ENCODE data around the gene KCNE2. TPM values are rescaled to one million over a fixed set of nuclear protein-coding genes. Genes with fewer than 3 reads are reported as not detected.
"Not testable (repeated sequence)": the region's sequence is repeated elsewhere in the genome, so short reads cannot be mapped to it uniquely, and the experiment has no call there.

Gene KCNE2
- polyA plus RNA-seq, 1 donor (not counting 4 experiments of a cell fraction or from before 2014, with no cell fraction given) = not detected

DNA sequence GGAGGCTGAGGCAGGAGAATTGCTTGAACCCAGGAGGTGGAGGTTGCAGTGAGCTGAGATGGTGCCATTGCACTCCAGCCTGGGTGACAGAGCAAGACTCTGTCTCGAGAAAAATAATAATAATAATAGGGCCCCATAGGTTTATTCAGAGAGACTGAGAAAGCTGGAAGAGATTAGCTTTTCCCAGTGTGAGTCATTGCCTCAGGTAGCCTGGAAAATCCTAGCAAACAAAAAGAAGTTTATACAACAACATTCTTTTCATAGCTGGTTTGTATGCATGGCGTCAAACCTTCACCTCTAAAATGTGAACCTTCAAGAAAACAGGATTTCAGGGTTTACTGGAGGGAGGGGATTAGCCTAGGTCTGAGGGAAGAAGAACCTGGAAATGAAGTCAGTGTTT lies 19.3 kb downstream of the KCNE2 start:
- H3K4me3 ChIP-seq (ENCODE audit: control insufficient read depth in 2 of 3, extremely low read depth in 1 of 3, insufficient read depth in 2 of 3, low read depth in 1 of 3, low read length in 3 of 3); H3K9ac ChIP-seq (ENCODE audit: control insufficient read depth, extremely low read depth, insufficient read depth, low read length); dilution Hi-C loops (cut with MboI; ENCODE audit: extremely low pct_ligation_motif_present, low sequenced_read_pairs); H3K4me2 ChIP-seq (ENCODE audit: control insufficient read depth, extremely low read depth, insufficient read depth, low read depth, low read length); H3K9me1 ChIP-seq (ENCODE audit: control insufficient read depth, extremely low read depth, insufficient read depth, low read length); H4K20me1 ChIP-seq (ENCODE audit: control insufficient read depth, extremely low read depth, insufficient read depth, low read length); H2AFZ ChIP-seq (ENCODE audit: control insufficient read depth, low read length); DNase-seq (ENCODE audit: low read depth, low spot score); H3K4me1 ChIP-seq (ENCODE audit: control insufficient read depth, extremely low read depth, insufficient read depth, low read length); H3K36me3 ChIP-seq (ENCODE audit: control insufficient read depth in 2 of 2, extremely low read depth in 1 of 2, insufficient read depth in 2 of 2, low read length in 2 of 2); H3K79me2 ChIP-seq (ENCODE audit: control insufficient read depth, insufficient read depth, low read length); H3K9me3 ChIP-seq (ENCODE audit: control insufficient read depth, low read depth, low read length); H3K27ac ChIP-seq (ENCODE audit: control insufficient read depth, insufficient read depth, low read length); H3K27me3 ChIP-seq (ENCODE audit: control insufficient read depth, extremely low read depth, insufficient read depth, low read length): not testable (repeated sequence)
- FAIRE-seq = peak; percentile 88

DNA sequence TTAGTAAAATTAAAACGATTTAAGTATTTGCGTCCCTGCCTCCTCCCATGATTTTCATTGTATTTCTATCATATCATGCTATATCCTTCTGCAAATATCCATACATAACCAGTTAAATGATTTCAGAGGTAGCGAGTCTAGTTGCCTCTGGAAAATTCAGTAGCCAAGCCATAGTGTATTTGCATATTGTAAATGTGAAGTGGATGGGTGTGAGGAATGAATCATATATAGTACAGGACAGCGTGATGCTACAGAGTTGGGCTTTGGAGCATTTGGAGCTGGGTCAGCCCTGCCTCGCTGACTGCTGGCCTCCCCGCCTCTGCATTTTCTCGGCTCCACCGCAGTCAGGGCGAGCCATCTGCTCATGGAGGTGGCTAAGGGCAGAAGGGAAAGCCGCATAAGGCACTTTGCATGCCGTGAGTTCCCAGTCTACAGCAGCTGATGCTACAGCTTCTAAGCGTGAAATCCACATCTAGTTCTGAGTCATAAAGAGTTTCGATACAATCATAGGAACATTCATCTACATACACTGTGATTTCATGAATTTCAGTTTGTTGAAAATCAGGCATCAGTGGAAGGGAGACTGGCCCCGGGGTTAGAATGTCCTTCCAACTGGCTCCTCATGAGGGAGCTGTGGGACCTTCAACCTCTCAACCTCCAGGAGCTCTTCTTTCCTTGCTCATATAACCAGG lies 20.1 kb downstream of the KCNE2 start:
- H3K4me2 ChIP-seq (ENCODE audit: control insufficient read depth, extremely low read depth, insufficient read depth, low read depth, low read length); H3K4me1 ChIP-seq (ENCODE audit: control insufficient read depth, extremely low read depth, insufficient read depth, low read length); H3K36me3 ChIP-seq (ENCODE audit: control insufficient read depth in 2 of 2, extremely low read depth in 1 of 2, insufficient read depth in 2 of 2, low read length in 2 of 2); H3K4me3 ChIP-seq (ENCODE audit: control insufficient read depth in 2 of 3, extremely low read depth in 1 of 3, insufficient read depth in 2 of 3, low read depth in 1 of 3, low read length in 3 of 3); H3K9me1 ChIP-seq (ENCODE audit: control insufficient read depth, extremely low read depth, insufficient read depth, low read length); H3K9me3 ChIP-seq (ENCODE audit: control insufficient read depth, low read depth, low read length); H2AFZ ChIP-seq (ENCODE audit: control insufficient read depth, low read length); DNase-seq (ENCODE audit: low read depth, low spot score); H3K27me3 ChIP-seq (ENCODE audit: control insufficient read depth, extremely low read depth, insufficient read depth, low read length); H3K27ac ChIP-seq (ENCODE audit: control insufficient read depth, insufficient read depth, low read length); H3K9ac ChIP-seq (ENCODE audit: control insufficient read depth, extremely low read depth, insufficient read depth, low read length); H3K79me2 ChIP-seq (ENCODE audit: control insufficient read depth, insufficient read depth, low read length); H4K20me1 ChIP-seq (ENCODE audit: control insufficient read depth, extremely low read depth, insufficient read depth, low read length); dilution Hi-C loops (cut with MboI; ENCODE audit: extremely low pct_ligation_motif_present, low sequenced_read_pairs): not testable (repeated sequence)
- FAIRE-seq = peak; percentile 49

DNA sequence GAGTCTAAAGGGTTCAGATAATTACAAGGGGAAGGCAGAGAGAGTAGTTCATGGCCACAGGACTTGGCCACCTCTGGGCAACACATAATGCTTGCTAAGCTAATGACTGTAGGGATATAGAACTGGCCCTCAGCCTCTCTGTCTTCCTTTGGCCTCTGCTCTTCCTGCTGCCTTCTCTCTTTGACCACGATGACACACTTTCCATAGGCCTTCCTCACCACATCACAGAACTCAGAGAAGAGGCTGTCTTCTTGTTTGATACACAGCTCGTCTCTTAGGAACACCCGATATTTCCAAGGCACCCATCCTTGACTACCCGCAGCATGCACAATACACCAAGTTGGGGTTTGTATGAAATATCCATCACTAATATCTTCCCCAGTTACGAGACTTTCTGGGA lies 36.7 kb downstream of the KCNE2 start:
- H2AFZ ChIP-seq (ENCODE audit: control insufficient read depth, low read length); H3K9ac ChIP-seq (ENCODE audit: control insufficient read depth, extremely low read depth, insufficient read depth, low read length); H3K27me3 ChIP-seq (ENCODE audit: control insufficient read depth, extremely low read depth, insufficient read depth, low read length); DNase-seq (ENCODE audit: low read depth, low spot score); dilution Hi-C loops (cut with MboI; ENCODE audit: extremely low pct_ligation_motif_present, low sequenced_read_pairs); FAIRE-seq; H3K79me2 ChIP-seq (ENCODE audit: control insufficient read depth, insufficient read depth, low read length); H3K4me3 ChIP-seq (ENCODE audit: control insufficient read depth in 2 of 3, extremely low read depth in 1 of 3, insufficient read depth in 2 of 3, low read depth in 1 of 3, low read length in 3 of 3); H3K9me3 ChIP-seq (ENCODE audit: control insufficient read depth, low read depth, low read length); H4K20me1 ChIP-seq (ENCODE audit: control insufficient read depth, extremely low read depth, insufficient read depth, low read length); H3K4me1 ChIP-seq (ENCODE audit: control insufficient read depth, extremely low read depth, insufficient read depth, low read length); H3K9me1 ChIP-seq (ENCODE audit: control insufficient read depth, extremely low read depth, insufficient read depth, low read length); H3K36me3 ChIP-seq (ENCODE audit: control insufficient read depth in 2 of 2, extremely low read depth in 1 of 2, insufficient read depth in 2 of 2, low read length in 2 of 2); H3K4me2 ChIP-seq (ENCODE audit: control insufficient read depth, extremely low read depth, insufficient read depth, low read depth, low read length); H3K27ac ChIP-seq (ENCODE audit: control insufficient read depth, insufficient read depth, low read length): not testable (repeated sequence)

DNA sequence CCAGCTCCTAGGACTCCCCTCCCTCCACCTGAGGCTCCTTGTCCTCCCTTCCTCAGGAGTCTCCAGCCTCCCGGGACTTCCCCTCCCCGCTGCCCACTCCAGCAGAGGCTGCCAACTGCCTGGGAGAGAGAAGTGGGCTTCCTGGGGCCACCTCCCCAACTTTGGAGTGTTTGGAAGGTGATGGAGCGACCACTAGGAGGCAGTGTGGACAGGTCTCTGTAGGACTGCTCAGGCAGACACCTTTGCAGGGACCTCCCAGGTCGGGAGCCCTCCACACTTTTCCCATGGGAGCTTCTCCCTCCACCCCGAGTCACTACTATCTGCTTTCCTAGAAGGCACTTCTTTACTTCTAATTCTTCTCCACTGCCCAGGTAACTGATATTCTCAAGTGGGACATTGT lies 40.9 kb downstream of the KCNE2 start:
- H3K27me3 ChIP-seq (ENCODE audit: control insufficient read depth, extremely low read depth, insufficient read depth, low read length); H4K20me1 ChIP-seq (ENCODE audit: control insufficient read depth, extremely low read depth, insufficient read depth, low read length); H3K4me1 ChIP-seq (ENCODE audit: control insufficient read depth, extremely low read depth, insufficient read depth, low read length); H3K9me1 ChIP-seq (ENCODE audit: control insufficient read depth, extremely low read depth, insufficient read depth, low read length); dilution Hi-C loops (cut with MboI; ENCODE audit: extremely low pct_ligation_motif_present, low sequenced_read_pairs); DNase-seq (ENCODE audit: low read depth, low spot score); H3K9ac ChIP-seq (ENCODE audit: control insufficient read depth, extremely low read depth, insufficient read depth, low read length); H3K36me3 ChIP-seq (ENCODE audit: control insufficient read depth in 2 of 2, extremely low read depth in 1 of 2, insufficient read depth in 2 of 2, low read length in 2 of 2); H3K4me2 ChIP-seq (ENCODE audit: control insufficient read depth, extremely low read depth, insufficient read depth, low read depth, low read length); H3K79me2 ChIP-seq (ENCODE audit: control insufficient read depth, insufficient read depth, low read length); FAIRE-seq; H3K9me3 ChIP-seq (ENCODE audit: control insufficient read depth, low read depth, low read length); H3K27ac ChIP-seq (ENCODE audit: control insufficient read depth, insufficient read depth, low read length); H3K4me3 ChIP-seq (ENCODE audit: control insufficient read depth in 2 of 3, extremely low read depth in 1 of 3, insufficient read depth in 2 of 3, low read depth in 1 of 3, low read length in 3 of 3); H2AFZ ChIP-seq (ENCODE audit: control insufficient read depth, low read length): not testable (repeated sequence)

DNA sequence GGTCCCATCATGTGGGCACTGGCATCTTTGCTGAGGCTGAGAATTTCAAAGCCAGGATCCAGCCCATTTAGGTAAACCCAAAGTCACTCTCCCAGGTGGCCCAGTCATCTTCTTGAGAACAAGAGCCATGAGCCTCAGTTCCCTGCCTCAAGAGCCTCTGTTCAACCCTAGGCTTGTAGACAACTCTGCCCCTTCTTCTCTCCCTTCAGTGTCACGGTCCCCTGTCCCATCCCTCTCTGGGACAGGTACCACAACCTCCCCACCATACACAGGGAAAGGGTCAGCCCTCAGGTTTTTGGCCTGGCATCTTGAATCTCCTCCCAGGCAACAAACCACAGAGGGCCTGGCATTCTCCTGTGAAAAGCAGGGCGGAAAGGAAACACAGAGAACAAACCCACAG lies 41.9 kb downstream of the KCNE2 start:
- H3K4me2 ChIP-seq (ENCODE audit: control insufficient read depth, extremely low read depth, insufficient read depth, low read depth, low read length); H3K4me3 ChIP-seq (ENCODE audit: control insufficient read depth in 2 of 3, extremely low read depth in 1 of 3, insufficient read depth in 2 of 3, low read depth in 1 of 3, low read length in 3 of 3); H3K4me1 ChIP-seq (ENCODE audit: control insufficient read depth, extremely low read depth, insufficient read depth, low read length); H3K9me1 ChIP-seq (ENCODE audit: control insufficient read depth, extremely low read depth, insufficient read depth, low read length); H3K27me3 ChIP-seq (ENCODE audit: control insufficient read depth, extremely low read depth, insufficient read depth, low read length); H3K9me3 ChIP-seq (ENCODE audit: control insufficient read depth, low read depth, low read length); H3K9ac ChIP-seq (ENCODE audit: control insufficient read depth, extremely low read depth, insufficient read depth, low read length); dilution Hi-C loops (cut with MboI; ENCODE audit: extremely low pct_ligation_motif_present, low sequenced_read_pairs); H3K27ac ChIP-seq (ENCODE audit: control insufficient read depth, insufficient read depth, low read length); FAIRE-seq; H4K20me1 ChIP-seq (ENCODE audit: control insufficient read depth, extremely low read depth, insufficient read depth, low read length); DNase-seq (ENCODE audit: low read depth, low spot score); H3K36me3 ChIP-seq (ENCODE audit: control insufficient read depth in 2 of 2, extremely low read depth in 1 of 2, insufficient read depth in 2 of 2, low read length in 2 of 2); H3K79me2 ChIP-seq (ENCODE audit: control insufficient read depth, insufficient read depth, low read length); H2AFZ ChIP-seq (ENCODE audit: control insufficient read depth, low read length): not testable (repeated sequence)

All from keratinocyte (primary cell).